ENCODE results near the gene NBEA. TPM values are rescaled to one million over a fixed set of nuclear protein-coding genes. Genes with fewer than 3 reads are reported as not detected.

Gene NBEA
- polyA plus RNA-seq, 1 donor, result 13.1 TPM

DNA sequence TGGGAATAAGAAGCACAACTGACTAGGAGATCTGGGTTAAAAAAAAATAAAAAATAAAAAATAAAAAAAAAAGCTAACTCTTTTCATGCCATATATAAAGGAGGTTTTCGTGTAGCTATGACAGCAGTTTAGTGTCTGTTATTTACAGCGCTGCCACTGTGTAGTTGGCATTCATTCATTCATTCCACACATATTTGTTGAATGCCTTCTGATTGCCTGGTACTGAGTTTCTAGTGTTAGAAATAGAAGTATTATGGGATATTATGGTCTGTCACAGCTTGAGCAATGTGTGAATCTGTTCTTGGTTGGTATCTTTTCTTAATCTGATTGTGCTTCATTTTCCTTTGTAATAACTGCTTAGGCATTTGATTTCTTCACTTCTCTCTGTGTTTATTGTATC, 237.4 kb downstream of the NBEA start:
- no peak for DNase-seq (ENCODE audit: low read depth)

DNA sequence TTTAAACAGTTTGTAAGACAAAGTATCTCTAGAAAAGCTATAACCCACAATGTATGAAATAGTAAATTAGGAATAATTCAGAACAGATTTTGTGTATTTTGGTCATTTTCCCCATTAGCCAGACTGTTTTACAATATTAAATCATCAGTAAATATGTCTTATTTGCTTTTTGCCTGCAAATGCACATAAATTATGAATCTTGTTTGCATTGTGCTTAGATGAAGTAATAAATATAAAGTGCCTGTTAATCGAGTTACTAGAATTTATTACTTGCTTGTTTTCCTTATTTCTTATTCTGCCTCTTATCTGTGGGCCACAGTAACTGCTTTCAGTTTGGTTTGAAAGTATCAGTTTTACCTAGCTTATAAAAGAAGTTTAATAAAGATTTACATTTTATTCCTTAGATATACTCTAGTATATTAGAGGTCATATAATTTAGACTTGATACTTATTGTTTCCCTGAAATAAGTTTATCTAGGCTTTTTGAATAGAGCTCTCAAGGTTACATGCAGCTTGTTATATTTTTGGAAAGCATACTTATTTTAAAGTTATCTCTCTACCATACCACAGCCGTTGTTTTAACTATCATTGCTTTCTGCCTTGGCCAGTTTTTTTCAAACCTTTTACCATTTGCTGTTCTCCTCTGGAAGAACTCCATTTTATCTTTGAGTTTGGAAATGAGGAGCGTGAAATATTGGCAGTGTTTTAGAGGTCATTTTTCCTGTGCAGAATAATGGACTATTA, 238.0 kb downstream of the NBEA start:
- no peak for DNase-seq (ENCODE audit: low read depth)

- no peak for DNase-seq (ENCODE audit: low read depth)
These were observed 248.2 kb downstream of the NBEA start for GRCh38 chr13:35190241-35190640.

DNA sequence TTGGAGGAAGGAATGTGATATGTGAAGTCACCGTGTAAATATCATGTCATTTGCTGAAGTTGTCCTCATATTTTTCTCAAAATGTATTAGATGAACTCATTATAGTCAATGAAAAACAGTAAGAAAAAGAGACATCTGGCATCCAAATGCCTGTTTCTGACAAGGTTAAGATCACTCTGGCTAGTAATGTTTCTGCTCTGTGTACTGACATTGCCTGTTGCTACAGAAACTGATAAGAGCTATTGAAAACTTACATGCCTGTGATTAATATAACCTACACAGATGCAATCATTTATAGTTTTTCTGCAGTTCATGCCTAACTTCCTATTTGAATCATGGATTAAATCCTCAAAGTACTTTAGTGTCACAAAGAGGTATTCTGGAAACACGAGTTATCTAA, 249.8 kb downstream of the NBEA start:
- DNase-seq (ENCODE audit: low read depth), result no peak

GRCh38 chr13:35198613-35199200, 256.6 kb downstream of the NBEA start:
- no peak for DNase-seq (ENCODE audit: low read depth)

- no peak for DNase-seq (ENCODE audit: low read depth)
These were observed 266.5 kb downstream of the NBEA start for GRCh38 chr13:35208587-35208986.

GRCh38 chr13:35210261-35210660, 268.2 kb downstream of the NBEA start:
- DNase-seq (ENCODE audit: low read depth), result no peak

- DNase-seq (ENCODE audit: low read depth), result no peak
These were observed 269.9 kb downstream of the NBEA start for GRCh38 chr13:35211949-35212348.

DNA sequence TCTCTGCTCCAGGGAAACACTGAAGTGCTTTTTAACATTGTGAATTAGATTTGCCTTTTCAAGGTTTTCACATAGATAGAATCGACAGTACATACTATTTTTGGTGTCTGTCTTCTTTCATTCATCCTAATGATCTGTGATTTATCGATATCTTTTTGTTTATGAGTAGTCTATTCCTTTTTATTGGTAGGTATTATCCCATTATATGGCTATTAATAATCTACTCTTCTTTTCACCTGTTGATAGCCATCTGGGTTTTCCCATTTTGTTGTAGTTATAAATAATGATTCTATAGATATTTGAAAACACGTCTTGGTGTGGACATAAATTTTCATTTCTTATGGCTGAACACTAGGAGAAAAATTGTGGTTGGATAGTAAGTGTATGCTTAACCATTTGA, 271.8 kb downstream of the NBEA start:
- DNase-seq (ENCODE audit: low read depth), result no peak

DNA sequence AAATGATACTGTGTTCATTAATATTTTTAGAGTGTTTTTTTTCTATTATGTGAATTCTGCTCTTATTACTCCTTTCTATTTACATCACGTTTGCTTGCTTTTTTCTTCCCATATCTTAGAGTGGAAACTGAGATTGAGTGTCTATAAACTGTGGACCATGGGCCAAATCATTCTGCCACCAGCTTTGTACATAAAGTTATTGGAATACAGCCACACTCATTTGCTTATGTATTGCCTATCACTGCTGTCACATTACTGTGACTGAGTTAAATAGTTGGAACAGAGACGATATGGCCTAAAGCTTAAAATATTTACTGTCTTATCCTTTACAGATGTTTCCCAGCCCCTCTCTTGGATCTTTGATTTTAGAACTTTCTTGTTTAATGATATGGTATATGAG, 274.1 kb downstream of the NBEA start:
- DNase-seq (ENCODE audit: low read depth), result no peak

DNA sequence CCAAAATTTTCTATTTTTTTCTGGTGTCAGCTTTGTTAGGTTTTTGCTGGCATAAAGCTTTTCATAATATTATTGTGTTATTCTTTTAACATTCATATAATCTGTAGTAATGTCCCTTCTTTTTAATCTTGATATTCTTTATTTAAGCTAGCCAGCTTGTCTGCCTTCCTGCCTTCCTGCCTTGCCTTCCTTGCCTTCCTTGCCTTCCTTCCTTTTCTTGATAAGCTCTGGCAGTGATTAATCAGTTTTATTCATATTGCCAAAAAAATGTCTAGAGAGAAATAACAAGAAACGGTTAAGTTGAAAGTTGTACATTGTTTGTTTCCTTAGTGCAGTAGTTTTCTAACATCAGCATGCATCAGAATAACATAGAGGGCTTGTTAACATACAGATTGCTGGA, 277.0 kb downstream of the NBEA start:
- no peak for DNase-seq (ENCODE audit: low read depth)

DNA sequence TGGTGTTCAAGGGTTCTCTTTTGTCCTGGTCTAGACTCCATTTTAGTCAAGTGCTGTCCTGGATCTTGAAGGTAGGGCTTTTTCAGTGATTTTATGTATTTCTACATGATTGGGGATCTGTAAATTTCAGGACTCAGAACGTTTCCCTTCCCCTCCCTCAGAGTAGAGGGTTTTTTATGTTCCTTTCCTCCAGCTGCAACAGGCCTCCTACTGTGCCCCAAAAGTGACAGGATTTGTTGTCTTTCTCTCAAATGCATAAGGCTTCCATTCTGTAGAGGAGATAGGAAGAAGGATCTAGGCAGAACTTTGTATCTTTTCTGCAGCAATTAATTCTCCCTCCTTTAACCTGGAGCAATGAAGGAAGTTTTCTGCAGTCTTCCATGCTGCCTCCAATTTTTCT, 283.1 kb downstream of the NBEA start:
- DNase-seq (ENCODE audit: low read depth), result no peak

- DNase-seq (ENCODE audit: low read depth), result no peak
These were observed 283.5 kb downstream of the NBEA start for GRCh38 chr13:35225582-35225981.

- no peak for DNase-seq (ENCODE audit: low read depth)
These were observed 286.5 kb downstream of the NBEA start for GRCh38 chr13:35228536-35228935.

DNA sequence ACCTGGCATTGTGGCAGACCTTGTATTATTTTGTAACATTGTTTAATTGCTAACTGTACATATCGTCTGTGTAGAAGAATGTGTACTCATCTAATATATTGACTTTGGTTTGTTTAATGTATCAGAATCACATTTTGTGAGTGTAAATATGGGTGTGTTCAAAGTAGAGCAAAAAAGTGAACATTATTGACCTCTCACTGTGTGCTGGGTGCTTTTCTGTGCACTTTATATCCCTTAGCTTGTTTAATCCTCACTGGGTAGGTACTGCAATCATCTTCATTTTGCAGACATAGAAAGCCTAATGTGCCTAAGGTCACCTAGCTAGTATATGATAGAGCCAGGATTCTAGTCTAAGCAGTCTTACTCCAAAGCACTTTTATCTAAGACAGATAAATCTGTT, 289.4 kb downstream of the NBEA start:
- no peak for DNase-seq (ENCODE audit: low read depth)

DNA sequence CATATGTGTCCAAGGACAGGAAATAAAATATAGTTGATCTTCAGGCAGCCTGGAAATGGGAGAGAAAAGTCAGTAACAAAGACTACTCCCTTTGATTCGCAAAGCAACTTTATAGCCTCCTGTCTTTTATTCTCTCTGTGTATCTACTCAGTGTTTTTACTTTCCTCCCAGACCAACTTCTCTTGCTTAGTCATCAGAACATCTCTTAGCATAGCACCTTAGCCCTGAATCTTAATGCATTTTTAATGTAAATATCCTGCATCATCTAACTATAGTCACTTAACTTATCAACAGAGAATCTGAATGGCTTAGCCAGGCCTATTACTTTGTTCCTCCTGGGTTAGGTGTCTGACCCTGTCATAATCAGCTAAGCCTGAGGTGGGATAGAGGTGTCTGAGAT, 296.2 kb downstream of the NBEA start:
- DNase-seq (ENCODE audit: low read depth), result no peak

DNA sequence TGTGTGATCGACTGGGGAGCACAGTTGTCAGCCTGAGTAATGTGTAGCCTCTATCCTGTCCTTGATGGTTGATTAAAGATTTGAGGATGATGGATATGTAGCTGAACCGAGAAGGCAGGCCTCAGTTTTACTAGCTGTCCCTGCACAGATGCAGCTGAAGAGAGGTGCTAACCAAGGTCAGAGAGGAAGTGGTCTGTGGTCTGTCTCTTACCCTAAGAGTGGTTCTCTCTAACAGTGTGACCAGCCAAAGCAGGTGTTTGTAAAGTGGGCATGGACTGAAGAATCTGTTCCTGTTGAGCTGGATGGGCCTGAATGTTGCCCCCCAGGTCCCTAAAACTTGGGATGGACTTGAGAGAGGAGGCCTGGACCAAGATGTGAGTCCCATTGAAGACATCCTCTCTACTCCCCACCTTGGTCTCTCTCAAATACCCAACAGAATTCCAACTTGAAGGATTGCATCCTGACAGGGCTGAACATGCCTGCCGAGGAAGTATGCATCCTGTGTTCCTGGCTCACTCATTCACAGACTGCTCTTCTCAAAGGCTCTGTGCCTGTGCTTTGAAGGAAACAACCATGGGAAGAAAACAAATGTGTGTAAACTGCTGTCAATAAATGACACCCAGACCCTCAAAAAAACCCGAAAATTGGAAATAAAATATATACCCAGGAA, 310.6 kb downstream of the NBEA start:
- DNase-seq (ENCODE audit: low read depth), result no peak

- DNase-seq (ENCODE audit: low read depth), result no peak
These were observed 313.2 kb downstream of the NBEA start for GRCh38 chr13:35255241-35255640.

GRCh38 chr13:35256459-35257148, 314.5 kb downstream of the NBEA start:
- DNase-seq (ENCODE audit: low read depth), result no peak

GRCh38 chr13:35260316-35260715, 318.2 kb downstream of the NBEA start:
- DNase-seq (ENCODE audit: low read depth), result no peak

GRCh38 chr13:35266412-35266811, 324.3 kb downstream of the NBEA start:
- no peak for DNase-seq (ENCODE audit: low read depth)

- no peak for DNase-seq (ENCODE audit: low read depth)
These were observed 336.8 kb downstream of the NBEA start for GRCh38 chr13:35278917-35279316.

GRCh38 chr13:35279500-35279899, 337.4 kb downstream of the NBEA start:
- no peak for DNase-seq (ENCODE audit: low read depth)

Data from forelimb muscle (tissue), 1 donor.